HG03432 (cell line): ENCODE results near the gene HTRA3.

ENCODE experiments used
- ATAC-seq: cut with Tn5 transposase; IDR thresholded peaks from one replicate; pipeline ENCODE4 v1.9.1; 2021; ENCODE audit warnings: mild to moderate bottlenecking, moderate library complexity; ENCODE audit not compliant: unreplicated experiment

HTRA3 gene

DNA sequence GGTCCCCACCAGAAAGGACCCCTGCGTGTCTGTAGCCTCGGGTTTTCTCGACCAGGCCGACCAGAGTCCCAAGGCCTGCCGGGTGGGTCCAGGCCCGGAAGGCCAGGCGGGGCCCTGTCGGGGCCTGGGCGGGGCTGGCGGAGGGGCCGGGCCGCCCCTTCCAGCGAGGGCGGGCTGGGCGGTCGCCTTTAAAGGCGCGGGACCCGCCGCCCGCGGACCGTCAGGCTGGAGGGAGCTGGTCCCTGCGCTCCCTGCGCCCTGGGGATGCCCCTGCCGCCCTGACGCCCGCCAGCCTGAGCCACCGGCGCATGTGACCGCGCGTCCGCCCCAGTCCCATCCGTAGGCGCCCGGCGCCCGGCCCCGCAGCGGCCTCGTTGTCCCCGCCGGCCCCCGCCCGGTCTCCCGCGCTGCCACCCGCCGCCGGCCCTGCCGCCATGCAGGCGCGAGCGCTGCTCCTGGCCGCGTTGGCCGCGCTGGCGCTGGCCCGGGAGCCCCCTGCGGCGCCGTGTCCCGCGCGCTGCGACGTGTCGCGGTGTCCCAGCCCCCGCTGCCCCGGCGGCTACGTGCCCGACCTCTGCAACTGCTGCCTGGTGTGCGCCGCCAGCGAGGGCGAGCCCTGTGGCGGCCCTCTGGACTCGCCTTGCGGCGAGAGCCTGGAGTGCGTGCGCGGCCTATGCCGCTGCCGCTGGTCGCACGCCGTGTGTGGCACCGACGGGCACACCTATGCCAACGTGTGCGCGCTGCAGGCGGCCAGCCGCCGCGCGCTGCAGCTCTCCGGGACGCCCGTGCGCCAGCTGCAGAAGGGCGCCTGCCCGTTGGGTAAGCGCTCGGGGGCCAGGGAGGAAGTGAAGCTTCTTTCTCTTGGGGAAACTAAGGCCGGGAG is at the start of gene HTRA3:
Gene HTRA3 (plus strand): TSS at position 220 of the 883 bp plus-strand sequence. CDS start 215 bp downstream, at position 435.
- no peak for ATAC-seq

DNA sequence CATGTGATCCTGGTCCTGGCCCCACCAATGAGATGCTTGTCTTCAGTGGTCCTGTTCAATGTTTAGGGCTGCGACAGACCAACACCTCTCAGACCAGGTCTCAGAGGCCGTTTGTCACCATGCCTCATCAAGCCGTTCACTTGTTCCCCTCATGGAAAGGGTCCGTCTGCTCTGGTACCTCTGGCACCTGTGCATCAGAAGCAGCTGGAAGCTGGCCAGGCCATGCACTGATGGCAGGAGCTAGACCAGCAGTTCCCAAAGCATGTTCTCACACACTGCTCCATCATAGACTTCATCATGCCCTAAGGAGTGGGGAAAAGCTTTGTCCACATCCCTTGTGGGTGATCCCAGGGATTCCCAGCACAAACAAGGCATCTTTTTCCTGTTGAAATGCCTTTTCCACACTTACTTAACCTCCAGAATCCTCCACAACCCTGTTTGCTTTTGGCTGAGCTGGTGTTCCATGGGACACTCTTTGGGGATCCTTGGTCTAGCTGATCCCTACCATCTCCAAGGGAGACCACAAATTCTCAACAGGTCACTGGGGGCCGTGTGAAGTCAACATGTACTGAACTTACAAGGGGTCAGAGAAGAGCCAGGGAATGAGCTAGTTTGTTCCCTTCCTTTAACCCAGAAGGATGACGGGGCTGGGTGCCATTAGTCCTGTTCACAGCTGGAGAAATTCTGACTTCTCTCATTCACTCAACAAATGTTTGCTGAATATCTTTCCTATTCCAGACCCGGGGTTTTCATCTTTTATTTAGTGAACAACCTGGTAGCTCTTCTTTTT is 48.7 kb upstream of the HTRA3 start:
- no peak for ATAC-seq

DNA sequence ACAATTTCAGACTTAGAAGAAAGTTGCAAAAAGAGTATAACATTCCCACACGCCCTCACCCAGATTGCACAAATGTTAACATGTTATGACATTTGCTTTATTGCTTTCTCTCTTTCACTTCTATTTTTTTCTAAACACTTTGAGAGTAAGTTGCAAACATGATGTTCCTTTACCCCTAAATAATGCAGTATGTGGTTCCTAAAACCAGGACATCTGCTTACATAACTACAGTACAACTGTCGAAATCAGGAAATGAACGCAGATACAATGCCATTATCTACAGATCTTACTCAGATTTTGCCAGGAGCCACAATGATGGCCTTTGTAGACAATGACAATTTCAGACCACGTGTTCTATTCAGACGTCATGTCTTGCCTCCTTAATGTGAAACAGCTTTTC is 48.1 kb upstream of the HTRA3 start:
- ATAC-seq, result peak; percentile 60

DNA sequence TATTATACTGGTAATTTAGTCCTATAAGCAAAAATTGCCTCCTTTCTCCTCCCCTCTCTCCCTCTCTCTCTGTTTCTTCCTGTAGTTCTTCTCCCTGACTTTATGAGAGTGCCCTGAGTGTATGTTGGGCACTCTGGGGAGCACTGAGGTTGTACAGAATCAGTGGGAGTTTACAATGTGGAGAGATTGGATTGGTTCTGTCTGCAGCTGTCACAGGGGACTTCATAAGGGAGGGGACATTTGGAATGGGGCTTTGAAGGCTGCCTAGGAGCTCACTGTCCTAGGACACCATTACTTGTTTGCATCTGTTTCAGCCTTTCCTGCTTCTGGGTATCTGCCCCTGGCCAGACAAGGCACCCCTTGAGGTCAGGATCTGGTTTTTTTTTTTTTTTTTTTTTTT is 47.6 kb upstream of the HTRA3 start:
- no peak for ATAC-seq

DNA sequence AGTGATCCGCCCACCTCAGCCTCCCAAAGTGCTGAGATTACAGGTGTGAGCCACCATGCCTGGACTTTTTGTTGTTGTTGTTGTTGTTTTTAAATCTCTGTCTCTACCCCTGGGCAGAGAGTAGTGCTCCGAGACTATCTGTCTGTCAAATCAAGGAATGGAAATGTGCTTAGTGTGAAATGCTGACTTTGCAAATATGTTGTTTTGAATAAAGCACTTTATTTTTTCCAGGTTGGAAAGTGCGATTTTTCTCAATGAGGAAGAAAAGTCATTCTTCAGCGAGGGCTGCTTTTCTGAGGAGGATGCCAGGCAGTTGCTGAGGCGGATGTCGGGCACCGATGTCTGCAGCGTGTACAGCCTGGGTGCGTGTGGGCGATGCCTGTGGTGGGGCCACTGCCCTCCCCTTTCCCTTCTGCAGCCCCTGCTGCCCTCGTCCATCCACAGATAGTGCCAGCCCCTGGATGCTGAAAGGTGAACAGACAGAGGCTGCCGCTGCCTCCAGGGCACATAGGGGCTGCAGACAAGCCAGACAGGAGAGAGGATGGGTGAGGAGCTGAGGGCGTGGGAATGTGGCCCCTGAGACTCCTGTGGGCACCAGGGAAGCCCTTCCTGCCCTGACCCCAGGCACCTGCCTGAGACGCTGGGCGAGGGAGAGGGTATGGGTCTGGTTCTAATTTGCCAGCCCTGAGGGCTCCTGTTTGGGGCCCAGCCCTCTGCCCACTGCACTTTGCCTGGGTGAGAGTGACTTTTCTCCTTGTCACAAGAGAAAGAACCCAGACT is 46.8 kb upstream of the HTRA3 start:
- ATAC-seq, result no peak

DNA sequence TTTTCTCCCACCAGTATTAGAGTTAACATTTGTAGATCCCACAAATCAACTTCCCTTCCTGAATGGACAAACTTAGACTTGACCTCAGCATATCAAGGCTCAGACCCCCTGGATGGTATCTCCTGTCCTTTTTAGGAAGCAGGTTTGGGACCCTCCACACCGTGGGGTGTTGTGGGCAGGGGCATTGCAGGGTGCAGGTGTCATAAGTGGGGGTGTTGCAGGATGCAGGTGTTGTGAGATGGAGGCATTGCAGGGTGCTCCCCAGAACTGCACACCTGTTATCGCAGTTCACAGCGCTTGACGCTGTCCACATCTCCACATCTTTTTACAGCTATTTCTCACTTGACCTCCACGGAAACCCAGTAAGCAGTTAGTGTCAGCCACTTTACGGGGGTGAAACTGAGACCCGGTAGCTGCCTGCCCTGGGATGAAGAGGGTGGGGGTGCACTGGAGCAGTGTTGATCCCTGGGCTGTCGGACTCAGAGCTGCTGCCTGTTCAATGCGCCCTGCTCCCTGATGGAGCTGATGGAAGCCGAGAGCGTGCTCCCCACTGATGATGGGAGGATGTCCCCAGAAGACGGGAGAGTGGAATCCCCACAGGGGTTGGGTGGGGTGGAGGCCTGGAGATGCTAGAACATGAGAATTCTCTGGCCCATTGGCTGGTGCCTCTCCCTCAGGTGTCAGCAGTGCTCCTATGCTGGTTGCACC is 45.1 kb upstream of the HTRA3 start:
- no peak for ATAC-seq

DNA sequence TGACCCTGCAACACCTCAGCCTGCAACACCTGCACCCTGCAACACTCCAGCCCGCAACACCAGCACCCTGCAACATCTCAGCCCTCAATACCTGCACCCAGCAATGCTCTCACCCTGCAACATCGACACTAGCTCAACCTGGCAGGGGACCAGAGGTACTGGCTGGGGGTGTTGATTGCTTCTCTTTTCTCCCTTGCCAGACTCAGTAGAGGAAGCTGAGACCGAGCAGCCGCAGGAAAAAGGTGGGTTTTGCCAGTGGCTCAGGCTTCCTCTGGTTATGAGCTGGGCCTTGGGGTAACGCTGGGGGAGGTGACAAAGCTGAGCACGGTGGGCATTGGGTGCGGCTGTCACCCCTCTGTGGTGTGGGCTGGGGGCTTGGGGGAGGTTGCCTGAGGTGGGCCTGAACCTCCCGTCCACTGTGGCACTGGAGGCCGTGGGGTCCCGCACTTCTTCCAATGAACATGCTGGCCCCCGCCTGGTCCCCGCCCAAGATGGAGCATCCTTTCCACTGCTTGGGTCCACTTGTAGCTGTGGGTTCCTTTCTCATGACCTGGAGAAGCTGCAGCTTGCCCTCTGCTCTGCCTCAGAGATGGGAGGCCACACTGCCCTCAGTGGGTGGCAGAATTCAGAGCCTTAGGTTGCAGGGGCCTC is 44.5 kb upstream of the HTRA3 start:
- ATAC-seq, result no peak

DNA sequence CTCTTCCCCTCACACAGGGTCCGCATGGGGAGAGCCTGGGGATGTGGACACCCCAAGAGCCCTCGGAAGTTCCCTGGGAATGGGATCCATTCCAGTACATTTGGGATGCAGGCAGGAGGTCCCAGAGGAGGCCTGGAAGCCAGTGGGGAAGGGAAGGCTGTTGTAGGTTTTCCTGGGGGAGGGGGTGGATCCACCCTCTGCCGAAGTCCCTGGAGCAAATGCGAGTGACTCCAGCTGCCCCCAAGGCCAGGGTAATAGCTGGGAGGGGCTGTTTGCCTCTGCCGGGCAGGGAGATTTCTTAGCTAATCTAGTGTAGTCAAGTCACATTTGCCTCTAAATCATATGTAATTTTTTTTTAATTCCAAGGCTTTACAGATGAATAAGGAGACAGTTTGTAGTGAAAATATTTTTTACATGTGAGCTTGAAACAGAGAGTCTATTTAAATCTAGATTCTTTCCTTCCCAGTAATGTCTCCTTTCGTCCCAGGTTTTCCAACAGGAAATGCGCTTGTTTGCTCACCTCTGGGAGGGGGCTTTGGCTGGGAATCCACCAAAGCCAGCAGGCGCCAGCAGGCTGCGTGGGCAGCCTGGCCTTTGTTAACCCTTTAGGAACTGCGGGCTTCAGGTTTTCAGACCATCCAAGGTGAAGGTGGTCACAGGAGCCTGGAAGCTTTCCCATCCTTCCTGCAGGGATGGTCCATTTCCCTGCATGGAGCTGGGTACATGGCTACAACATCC is 43.7 kb upstream of the HTRA3 start:
- ATAC-seq, result no peak

DNA sequence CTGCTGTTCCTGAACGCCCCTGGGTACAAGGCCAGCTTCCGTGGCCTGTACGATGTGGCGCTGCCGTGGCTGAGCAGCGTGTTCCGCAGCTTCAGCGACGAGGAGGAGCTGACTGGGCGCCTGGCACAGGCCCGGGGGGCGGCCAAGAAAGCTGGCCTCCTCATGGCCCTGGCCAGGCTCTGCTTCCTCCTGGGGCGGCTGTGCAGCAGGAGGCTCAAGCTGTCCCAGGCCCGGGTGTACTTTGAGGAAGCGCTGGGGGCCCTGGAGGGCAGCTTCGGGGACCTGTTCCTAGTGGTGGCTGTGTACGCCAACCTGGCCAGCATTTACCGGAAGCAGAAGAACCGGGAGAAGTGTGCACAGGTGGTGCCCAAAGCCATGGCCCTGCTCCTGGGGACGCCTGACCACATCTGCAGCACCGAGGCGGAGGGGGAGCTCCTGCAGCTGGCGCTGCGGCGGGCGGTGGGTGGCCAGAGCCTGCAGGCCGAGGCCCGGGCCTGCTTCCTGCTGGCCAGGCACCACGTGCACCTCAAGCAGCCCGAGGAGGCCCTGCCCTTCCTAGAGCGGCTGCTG is 42.3 kb upstream of the HTRA3 start:
- ATAC-seq, result no peak

DNA sequence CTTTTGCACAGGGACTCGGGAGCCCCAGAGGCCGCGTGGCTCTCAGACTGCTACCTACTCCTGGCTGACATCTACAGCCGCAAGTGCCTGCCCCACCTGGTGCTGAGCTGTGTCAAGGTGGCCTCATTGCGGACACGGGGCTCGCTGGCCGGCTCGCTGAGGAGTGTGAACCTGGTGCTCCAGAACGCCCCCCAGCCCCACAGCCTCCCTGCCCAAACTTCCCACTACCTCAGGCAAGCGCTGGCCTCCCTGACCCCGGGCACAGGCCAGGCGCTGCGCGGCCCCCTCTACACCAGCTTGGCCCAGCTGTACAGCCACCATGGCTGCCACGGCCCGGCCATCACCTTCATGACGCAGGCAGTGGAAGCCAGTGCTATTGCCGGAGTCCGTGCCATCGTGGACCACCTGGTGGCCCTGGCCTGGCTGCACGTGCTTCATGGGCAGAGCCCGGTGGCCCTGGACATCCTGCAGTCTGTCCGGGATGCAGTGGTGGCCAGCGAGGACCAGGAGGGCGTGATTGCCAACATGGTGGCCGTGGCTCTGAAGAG is 41.7 kb upstream of the HTRA3 start:
- no peak for ATAC-seq

DNA sequence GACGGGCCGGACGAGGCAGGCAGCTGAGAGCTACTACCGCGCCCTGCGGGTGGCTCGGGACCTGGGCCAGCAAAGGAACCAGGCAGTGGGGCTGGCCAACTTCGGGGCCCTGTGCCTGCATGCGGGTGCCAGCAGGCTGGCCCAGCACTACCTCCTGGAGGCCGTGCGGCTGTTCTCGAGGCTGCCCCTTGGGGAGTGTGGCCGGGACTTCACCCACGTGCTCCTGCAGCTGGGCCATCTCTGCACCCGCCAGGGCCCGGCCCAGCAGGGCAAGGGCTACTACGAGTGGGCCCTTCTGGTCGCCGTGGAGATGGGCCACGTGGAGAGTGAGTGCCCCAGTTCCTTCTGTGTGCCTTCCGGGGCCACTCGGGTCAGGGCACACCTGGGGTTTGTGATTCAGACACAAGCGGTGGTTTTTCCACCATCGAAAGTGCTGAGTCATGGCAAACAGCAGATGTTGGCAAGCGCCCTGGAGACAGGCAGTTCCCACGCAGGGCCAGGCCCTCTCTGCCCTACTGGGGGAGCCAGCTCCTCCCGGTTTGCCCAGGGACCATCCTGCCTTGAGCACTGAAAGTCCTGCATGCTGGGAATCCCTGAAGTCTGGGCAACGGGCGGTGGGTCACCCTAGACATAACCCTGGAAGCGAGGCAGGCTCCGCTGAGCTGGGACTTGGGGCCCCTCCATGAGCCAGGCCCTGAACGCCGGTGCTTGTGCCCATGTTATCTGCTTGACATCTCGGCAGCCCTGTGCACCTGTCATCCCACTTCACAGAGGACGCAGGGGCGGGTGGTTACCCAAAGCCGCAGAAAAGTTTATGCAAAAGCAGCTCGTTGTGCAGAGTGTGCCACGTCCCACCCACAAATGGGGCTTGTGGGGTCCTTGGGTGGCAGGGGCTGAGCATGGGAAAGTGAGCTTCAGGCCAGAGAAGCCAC is 41.0 kb upstream of the HTRA3 start:
- ATAC-seq, result peak; percentile 81

DNA sequence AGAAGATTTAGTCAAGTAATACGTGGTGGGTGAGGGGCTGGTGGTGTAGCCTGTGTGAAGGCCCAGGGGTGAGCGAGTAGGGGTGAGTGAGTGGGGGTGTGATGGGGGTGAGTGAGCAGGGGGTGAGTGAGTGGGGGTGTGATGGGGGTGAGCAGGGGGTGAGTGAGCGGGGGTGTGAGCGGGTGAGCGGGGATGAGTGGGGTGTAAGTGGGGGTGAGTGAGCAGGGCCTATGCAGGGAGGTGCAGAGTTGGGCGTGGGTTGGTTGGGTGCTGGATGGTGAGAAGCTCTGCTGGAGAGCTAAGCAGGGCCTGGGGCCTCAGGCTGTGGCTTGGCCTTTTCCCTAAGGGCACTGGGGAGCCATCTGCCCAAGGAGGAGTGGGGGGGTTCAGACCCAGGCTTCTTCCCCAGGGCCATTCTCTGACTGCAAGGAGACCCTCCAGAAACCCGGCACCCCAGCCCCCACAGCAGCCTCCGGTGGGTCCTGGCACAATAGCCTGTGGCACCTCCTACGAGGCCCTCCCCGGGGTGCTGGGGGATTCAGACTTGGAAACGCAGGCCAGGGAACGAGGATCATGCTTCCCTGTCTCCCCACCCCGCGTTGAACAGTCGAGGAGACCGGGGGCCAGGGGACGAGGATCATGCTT is 40.1 kb upstream of the HTRA3 start:
- no peak for ATAC-seq

DNA sequence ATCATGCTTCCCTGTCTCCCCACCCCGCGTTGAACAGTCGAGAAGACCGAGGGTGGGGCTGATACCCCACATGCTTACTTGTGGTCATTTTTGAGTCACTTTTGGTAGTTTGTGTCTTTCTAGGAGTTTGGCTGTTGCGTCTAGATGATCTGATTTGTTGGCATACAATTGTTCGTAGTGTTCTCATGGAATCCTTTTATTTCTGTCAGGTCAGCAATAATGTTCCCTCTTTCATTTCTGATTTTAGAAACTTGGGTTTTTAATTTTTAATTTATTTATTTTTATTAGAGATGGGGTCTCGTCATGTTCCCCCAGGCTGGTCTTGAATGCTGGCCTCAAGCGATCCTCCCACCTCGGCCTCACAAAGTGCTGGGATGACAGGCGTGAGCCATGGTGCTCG is 39.5 kb upstream of the HTRA3 start:
- no peak for ATAC-seq

DNA sequence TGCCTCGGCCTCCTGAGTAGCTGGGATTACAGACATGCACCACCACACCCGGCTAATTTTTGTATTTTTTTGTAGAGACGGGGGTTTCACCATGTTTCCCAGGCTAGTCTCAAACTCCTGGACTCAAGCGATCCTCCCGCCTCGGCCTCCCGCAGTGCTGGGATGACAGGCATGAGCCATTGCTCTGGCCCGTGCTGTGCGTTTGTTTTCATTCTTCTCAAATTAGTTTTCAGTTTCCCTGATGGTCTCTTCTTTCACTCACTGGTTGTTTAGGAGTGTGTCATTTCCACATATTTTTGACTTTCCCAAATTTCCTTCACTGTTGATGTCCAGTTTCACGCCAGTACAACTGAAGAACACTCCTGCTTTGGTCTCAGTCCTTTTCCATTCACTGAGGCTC is 38.7 kb upstream of the HTRA3 start:
- ATAC-seq, result no peak

DNA sequence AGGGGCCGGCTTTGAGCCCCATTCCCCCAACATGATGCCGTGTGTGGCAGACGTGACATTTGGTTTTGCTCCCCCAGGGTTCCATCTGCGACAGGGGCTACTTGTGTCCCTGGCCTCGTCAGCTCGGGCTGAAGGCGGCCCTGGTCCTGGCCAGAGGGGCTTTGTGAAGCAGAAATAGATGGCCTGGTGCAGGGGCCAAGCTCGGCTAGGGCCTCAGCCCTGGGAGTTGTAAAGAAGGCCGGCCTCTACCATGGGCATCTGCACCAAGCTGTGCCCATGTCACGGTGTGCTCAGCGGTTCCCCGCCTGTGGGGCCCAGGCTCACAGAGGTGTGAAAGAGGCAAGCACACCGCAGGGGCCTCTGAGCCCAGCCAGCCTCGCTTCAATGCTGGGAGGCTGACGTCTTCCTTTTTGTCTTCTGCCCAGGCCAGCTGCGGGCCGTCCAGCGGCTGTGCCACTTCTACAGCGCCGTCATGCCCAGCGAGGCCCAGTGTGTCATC is 38.0 kb upstream of the HTRA3 start:
- no peak for ATAC-seq

DNA sequence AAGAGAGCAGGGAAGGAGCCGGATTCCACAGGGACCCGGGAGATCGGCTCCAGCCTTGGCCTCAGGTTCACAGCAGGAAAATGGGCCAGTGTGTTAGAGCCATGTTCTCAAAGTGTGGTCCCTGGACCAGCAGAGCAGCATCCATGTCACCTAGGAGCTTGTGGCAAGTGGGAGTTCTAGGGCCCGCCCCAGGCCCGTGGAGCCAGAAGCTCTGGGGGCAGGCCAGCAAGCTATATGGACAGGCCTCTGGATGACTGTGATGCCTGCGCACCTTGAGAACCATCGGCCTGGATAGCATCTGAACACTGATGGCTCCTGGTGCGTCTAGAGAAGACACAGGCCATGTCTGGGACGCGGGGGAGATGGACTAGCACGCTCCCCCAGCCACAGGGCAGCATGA is 36.8 kb upstream of the HTRA3 start:
- ATAC-seq, result no peak
